KBM-7 (cell line): ENCODE results near the gene STMP1.
"Not testable (repeated sequence)": the region's sequence is repeated elsewhere in the genome, so short reads cannot be mapped to it uniquely, and the experiment has no call there.

ENCODE experiments used
- DNase-seq: peaks from one replicate; pipeline ENCODE4 v3.0.0-alpha.2; 2015
- in situ Hi-C: fragments of 300-500 bp; cut with MboI; formaldehyde crosslinking; loops from 2 replicates; pipeline ENCODE4 v1.14.3; 2020; ENCODE audit warnings: low sequenced_read_pairs, low pct_unique_long_range_greater_than_20kb, mixed read lengths

The STMP1 gene

GRCh38 chr7:135661311-135662122 lies 797 bp upstream of the STMP1 start:
- in situ Hi-C loops = no loop called here
- DNase-seq = peak; percentile 89

GRCh38 chr7:135662123-135662372 lies 266 bp upstream of the STMP1 start:
- in situ Hi-C loops = no loop called here
- DNase-seq = no peak

GRCh38 chr7:135664046-135664589 lies 1.8 kb downstream of the STMP1 start:
- in situ Hi-C loops = no loop called here
- no peak for DNase-seq

GRCh38 chr7:135665042-135665441 lies 2.7 kb downstream of the STMP1 start:
- no peak for DNase-seq
- in situ Hi-C loops = no loop called here

- in situ Hi-C loops = no loop called here
- DNase-seq = no peak
These were observed 3.8 kb downstream of the STMP1 start for GRCh38 chr7:135666156-135666555.

- peak; percentile 55 for DNase-seq
- in situ Hi-C loops = no loop called here
These were observed 4.5 kb downstream of the STMP1 start for GRCh38 chr7:135666846-135667245.

- in situ Hi-C loops, DNase-seq: not testable (repeated sequence)
These were observed 5.3 kb downstream of the STMP1 start for GRCh38 chr7:135667626-135668025.

- DNase-seq, in situ Hi-C loops: not testable (repeated sequence)
These were observed 6.6 kb downstream of the STMP1 start for GRCh38 chr7:135668852-135669395.

- in situ Hi-C loops = no loop called here
- DNase-seq = no peak
These were observed 7.5 kb downstream of the STMP1 start for GRCh38 chr7:135669774-135670173.

- DNase-seq = no peak
- in situ Hi-C loops = no loop called here
These were observed 7.9 kb downstream of the STMP1 start for GRCh38 chr7:135670179-135670578.

- peak; percentile 51 for DNase-seq
- in situ Hi-C loops = no loop called here
These were observed 10.4 kb downstream of the STMP1 start for GRCh38 chr7:135672560-135673359.

GRCh38 chr7:135673360-135673706 lies 11.0 kb downstream of the STMP1 start:
- DNase-seq = no peak
- in situ Hi-C loops = no loop called here

GRCh38 chr7:135678612-135679575 lies 16.6 kb downstream of the STMP1 start:
- in situ Hi-C loops = no loop called here
- DNase-seq = no peak

GRCh38 chr7:135681762-135682161 lies 19.4 kb downstream of the STMP1 start:
- no peak for DNase-seq
- in situ Hi-C loops = no loop called here

GRCh38 chr7:135682191-135682590 lies 19.9 kb downstream of the STMP1 start:
- no peak for DNase-seq
- in situ Hi-C loops = no loop called here

GRCh38 chr7:135683609-135684008 lies 21.3 kb downstream of the STMP1 start:
- in situ Hi-C loops = no loop called here
- no peak for DNase-seq

GRCh38 chr7:135684136-135684535 lies 21.8 kb downstream of the STMP1 start:
- in situ Hi-C loops = no loop called here
- no peak for DNase-seq

GRCh38 chr7:135684699-135685098 lies 22.4 kb downstream of the STMP1 start:
- no peak for DNase-seq
- in situ Hi-C loops = no loop called here
